ENCODE measurements around the gene PTPRCAP.
"Not testable (repeated sequence)": the region's sequence is repeated elsewhere in the genome, so short reads cannot be mapped to it uniquely, and the experiment has no call there.

Gene PTPRCAP

GRCh38 chr11:67482275-67482826 is 44.9 kb upstream of the PTPRCAP start:
- in situ Hi-C loops (cut with HindIII; ENCODE audit: low sequenced_read_pairs), result no loop called here
- H3K4me3 ChIP-seq (ENCODE audit: low read depth, low read length), result peak overlapping the region; percentile 49
- TF ChIP-seq CTCF (IDR thresholded peaks at IDR 0.05; ENCODE audit: low read depth, low read length, missing control alignments), result no peak
- DNase-seq (ENCODE audit: low read depth), result no peak

GRCh38 chr11:67477344-67478050 is 40.0 kb upstream of the PTPRCAP start:
- in situ Hi-C loops (cut with HindIII; ENCODE audit: low sequenced_read_pairs); DNase-seq (ENCODE audit: low read depth); H3K4me3 ChIP-seq (ENCODE audit: low read depth, low read length): not testable (repeated sequence)

GRCh38 chr11:67476692-67477091 is 39.2 kb upstream of the PTPRCAP start:
- in situ Hi-C loops (cut with HindIII; ENCODE audit: low sequenced_read_pairs); DNase-seq (ENCODE audit: low read depth); H3K4me3 ChIP-seq (ENCODE audit: low read depth, low read length): not testable (repeated sequence)

GRCh38 chr11:67472882-67473281 is 35.4 kb upstream of the PTPRCAP start:
- in situ Hi-C loops (cut with HindIII; ENCODE audit: low sequenced_read_pairs), result no loop called here
- no peak for TF ChIP-seq CTCF (IDR thresholded peaks at IDR 0.05; ENCODE audit: low read depth, low read length, missing control alignments)
- H3K4me3 ChIP-seq (ENCODE audit: low read depth, low read length), result no peak overlapping the region
- no peak for DNase-seq (ENCODE audit: low read depth)

- H3K4me3 ChIP-seq (ENCODE audit: low read depth, low read length), result no peak overlapping the region
- DNase-seq (ENCODE audit: low read depth), result no peak
- TF ChIP-seq CTCF (IDR thresholded peaks at IDR 0.05; ENCODE audit: low read depth, low read length, missing control alignments), result no peak
- in situ Hi-C loops (cut with HindIII; ENCODE audit: low sequenced_read_pairs), result no loop called here
Measured at GRCh38 chr11:67470337-67471002, 33.0 kb upstream of the PTPRCAP start.

- no peak for TF ChIP-seq CTCF (IDR thresholded peaks at IDR 0.05; ENCODE audit: low read depth, low read length, missing control alignments)
- no peak for DNase-seq (ENCODE audit: low read depth)
- peak overlapping the region; percentile 82 for H3K4me3 ChIP-seq (ENCODE audit: low read depth, low read length)
- in situ Hi-C loops (cut with HindIII; ENCODE audit: low sequenced_read_pairs), result no loop called here
Measured at GRCh38 chr11:67469508-67469811, 32.0 kb upstream of the PTPRCAP start.

- peak within 1 kb of the TSS; percentile 82 for H3K4me3 ChIP-seq (ENCODE audit: low read depth, low read length)
- peak; percentile 29 for TF ChIP-seq CTCF (IDR thresholded peaks at IDR 0.05; ENCODE audit: low read depth, low read length, missing control alignments)
- peak; percentile 63 for DNase-seq (ENCODE audit: low read depth)
- in situ Hi-C loops (cut with HindIII; ENCODE audit: low sequenced_read_pairs), result no loop called here
Measured at GRCh38 chr11:67468759-67469507, 31.5 kb upstream of the PTPRCAP start, which contains the start of gene TMEM134. Gene TMEM134 (minus strand): TSS chr11:67469251. CDS start chr11:67469192, 59 bp downstream.
